ENCODE results near the gene RUNX1. TPM values are rescaled to one million over a fixed set of nuclear protein-coding genes. Genes with fewer than 3 reads are reported as not detected.

The RUNX1 gene
- total and polyA plus RNA-seq, 2 of the 13 experiments (the other 11 are each of a cell fraction or from before 2014, with no cell fraction given): 5.4 to 6.4 TPM

- TF ChIP-seq THAP9 (CRISPR knock-in tag; IDR thresholded peaks at IDR 0.05; ENCODE audit: borderline replicate concordance): no peak
- peak; percentile 65; the same call in 1 of the 3 replicates for TF ChIP-seq MXI1 (IDR thresholded peaks at IDR 0.05; ENCODE audit: borderline replicate concordance, low read depth, low read length)
- TF ChIP-seq IKZF1 (IDR thresholded peaks at IDR 0.05): no peak
- TF ChIP-seq ZNF207 (IDR thresholded peaks at IDR 0.05; ENCODE audit: borderline replicate concordance): no peak
- peak; percentile 53; the same call in 1 of the 2 replicates for TF ChIP-seq MYPOP (CRISPR knock-in tag; IDR thresholded peaks at IDR 0.05)
- peak; percentile 77 for TF ChIP-seq TGIF2 (CRISPR knock-in tag; IDR thresholded peaks at IDR 0.05)
- no peak for TF ChIP-seq HNRNPK (IDR thresholded peaks at IDR 0.05; ENCODE audit: low read depth, low read length, poor library complexity, severe bottlenecking)
- peak; percentile 72 for TF ChIP-seq ZNF292 (CRISPR knock-in tag; IDR thresholded peaks at IDR 0.05; ENCODE audit: borderline replicate concordance, low read depth)
- TF ChIP-seq DBP (CRISPR knock-in tag; IDR thresholded peaks at IDR 0.05; ENCODE audit: not compliant biosample characterization): no peak
- TF ChIP-seq DMAP1 (CRISPR knock-in tag; IDR thresholded peaks at IDR 0.05): 0 out of 2 replicates have a peak, but pooled peaks have one; percentile 37
- TF ChIP-seq ZNF7 (CRISPR knock-in tag; IDR thresholded peaks at IDR 0.05): no peak
- no peak for TF ChIP-seq ZNF644 (CRISPR knock-in tag; IDR thresholded peaks at IDR 0.05; ENCODE audit: low read depth)
- no peak for TF ChIP-seq ZNF460 (CRISPR knock-in tag; IDR thresholded peaks at IDR 0.05; ENCODE audit: borderline replicate concordance)
- TF ChIP-seq ZNF598 (CRISPR knock-in tag; IDR thresholded peaks at IDR 0.05; ENCODE audit: borderline replicate concordance): peak; percentile 6; the same call in 1 of the 2 replicates
- TF ChIP-seq ZNF263 (CRISPR knock-in tag; IDR thresholded peaks at IDR 0.05): peak; percentile 73
- no peak for TF ChIP-seq ZNF3 (CRISPR knock-in tag; IDR thresholded peaks at IDR 0.05)
- TF ChIP-seq ZNF556 (CRISPR knock-in tag; IDR thresholded peaks at IDR 0.05; ENCODE audit: borderline replicate concordance): no peak
- TF ChIP-seq REXO4 (CRISPR knock-in tag; IDR thresholded peaks at IDR 0.05; ENCODE audit: borderline replicate concordance): no peak
- TF ChIP-seq NFE2 (CRISPR knock-in tag; IDR thresholded peaks at IDR 0.05): no peak
- TF ChIP-seq RXRA (CRISPR knock-in tag; IDR thresholded peaks at IDR 0.05): peak; percentile 20; the same call in 1 of the 2 replicates
- no peak for TF ChIP-seq ZNF652 (CRISPR knock-in tag; IDR thresholded peaks at IDR 0.05; ENCODE audit: borderline replicate concordance, low read depth)
- TF ChIP-seq HOXA7 (CRISPR knock-in tag; IDR thresholded peaks at IDR 0.05): no peak
These were observed 161.2 kb downstream of the RUNX1 start (continued) for GRCh38 chr21:34887725-34888568.

Measured in HepG2 (cell line).